Activated CD8-positive, alpha-beta T cell treated with anti-CD3 and anti-CD28 coated beads for 36 hours (primary cell): ENCODE results near the gene FRG2C. TPM values are rescaled to one million over a fixed set of nuclear protein-coding genes. Genes with fewer than 3 reads are reported as not detected.
A peak's percentile ranks its signal among the peaks of the same experiment; 100 is the strongest.
"Not testable (repeated sequence)": the region's sequence is repeated elsewhere in the genome, so short reads cannot be mapped to it uniquely, and the experiment has no call there.

Experiments used
- ATAC-seq: fragments of 200-7000 bp; cut with Tn5 transposase; one replicate; pipeline ENCODE4 v1.10.0; 2021; ENCODE audit warnings: mild to moderate bottlenecking, moderate library complexity
- CTCF ChIA-PET: fragments of 350-600 bp; sonication (Branson Sonifier 250); formaldehyde crosslinking; loops from one replicate; lab custom pipeline; 2021; ENCODE audit warnings: antibody characterized with exemption; lab: Charles Lee
- POLR2A ChIA-PET: fragments of 350-600 bp; sonication (Branson Sonifier 250); formaldehyde crosslinking; loops from one replicate; lab custom pipeline; 2021; ENCODE audit warnings: antibody characterized with exemption; lab: Charles Lee
- DNase-seq: peaks from one replicate; pipeline ENCODE4 v3.0.0-alpha.2; 2020
- H3K27ac Mint-ChIP-seq: one replicate; pipeline ENCODE4 v1.8.0; 2021; ENCODE audit warnings: mild to moderate bottlenecking, mixed read lengths
- H3K27me3 Mint-ChIP-seq: one replicate; pipeline ENCODE4 v1.8.0; 2021; ENCODE audit warnings: mixed read lengths
- H3K36me3 Mint-ChIP-seq: one replicate; pipeline ENCODE4 v1.8.0; 2021; ENCODE audit warnings: low read depth, mixed read lengths
- H3K4me1 Mint-ChIP-seq: one replicate; pipeline ENCODE4 v1.8.0; 2021; ENCODE audit warnings: low read depth, mixed read lengths
- H3K4me3 Mint-ChIP-seq: one replicate; pipeline ENCODE4 v1.8.0; 2021; ENCODE audit warnings: mild to moderate bottlenecking, moderate library complexity, mixed read lengths
- H3K9me3 Mint-ChIP-seq: one replicate; pipeline ENCODE4 v1.8.0; 2021; ENCODE audit warnings: mixed read lengths
- intact Hi-C: fragments of 100-400 bp; cut with micrococcal nuclease; formaldehyde crosslinking; loops from one replicate; pipeline ENCODE4 v1.10.0; 2022
- total RNA-seq, 2 experiments: library from RNA; stranded (reverse); gene quantifications; one replicate each; pipeline ENCODE4 v1.2.3, GENCODE V29; 2021
- TF ChIP-seq, protein P1 (sequence below): fragments of 200-600 bp; IDR thresholded peaks from one replicate; pipeline ENCODE4 v1.8.0; 2022; ENCODE audit warnings: antibody characterized with exemption, mild to moderate bottlenecking

The FRG2C gene
- total RNA-seq = not detected

DNA sequence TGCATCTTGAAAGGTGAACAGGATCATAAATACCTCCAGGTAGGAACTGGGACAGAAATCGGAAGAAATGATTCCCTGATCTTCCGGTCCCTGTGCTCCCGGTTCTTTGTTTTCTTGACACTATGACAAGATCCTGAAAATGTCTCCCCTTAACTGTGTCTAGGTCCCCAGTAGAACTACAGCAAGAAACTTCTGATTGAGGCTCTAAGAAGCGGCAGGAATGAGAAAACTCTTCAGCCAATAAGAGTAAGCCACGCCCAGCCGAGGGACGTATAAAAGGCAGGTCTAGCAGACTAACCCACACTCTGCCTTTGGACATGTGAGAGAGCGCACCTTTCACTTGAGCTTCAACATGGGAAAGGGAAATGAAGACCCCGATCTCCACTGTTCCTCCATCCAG is at the start of gene FRG2C:
TSS of gene FRG2C (plus strand) at position 301 of the 400 bp plus-strand sequence. CDS start at position 353, 52 bp downstream.
- ATAC-seq, H3K4me1 Mint-ChIP-seq, H3K36me3 Mint-ChIP-seq, H3K4me3 Mint-ChIP-seq, CTCF ChIA-PET, H3K27ac Mint-ChIP-seq, H3K9me3 Mint-ChIP-seq, DNase-seq, intact Hi-C loops, POLR2A ChIA-PET: not testable (repeated sequence)
- H3K27me3 Mint-ChIP-seq = peaks cover 28% of the 10 kb centered on the region

DNA sequence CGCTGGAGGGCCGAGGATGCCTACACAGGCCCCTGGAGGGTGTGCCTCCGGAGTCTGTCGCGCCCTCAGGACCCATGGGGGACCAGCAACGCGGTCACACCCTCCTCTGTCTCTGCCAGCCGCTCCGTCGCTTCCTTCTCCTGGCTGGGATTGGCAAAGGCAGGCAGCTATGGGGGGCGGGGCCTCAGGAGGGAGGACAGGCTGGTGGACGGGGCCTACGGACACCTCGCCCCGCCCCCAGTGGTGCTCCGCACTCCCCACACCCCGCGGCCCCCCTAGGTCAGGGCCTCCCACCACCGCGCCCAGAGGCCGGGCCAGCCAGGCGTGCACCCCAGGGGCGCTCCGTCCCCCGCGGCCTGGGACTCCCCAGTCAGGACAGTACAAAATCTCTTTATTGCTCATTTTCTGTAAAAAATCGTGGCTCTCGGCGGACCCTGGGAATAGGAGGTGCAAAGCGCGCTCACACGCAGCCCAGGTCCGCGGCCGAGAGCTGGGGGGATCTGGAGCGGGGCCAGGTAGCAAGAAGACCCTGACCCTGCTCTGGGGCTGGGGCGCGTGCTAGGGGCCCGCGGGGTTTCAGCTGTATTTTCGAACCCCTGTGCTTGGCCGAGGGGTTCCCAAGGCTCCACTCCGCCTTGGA is 45.3 kb upstream of the FRG2C start:
- H3K4me3 Mint-ChIP-seq, H3K4me1 Mint-ChIP-seq, ATAC-seq, DNase-seq, H3K36me3 Mint-ChIP-seq, CTCF ChIA-PET, intact Hi-C loops, POLR2A ChIA-PET, H3K27ac Mint-ChIP-seq, H3K9me3 Mint-ChIP-seq: not testable (repeated sequence)
- peaks cover 11% of the 10 kb centered on the region for H3K27me3 Mint-ChIP-seq

DNA sequence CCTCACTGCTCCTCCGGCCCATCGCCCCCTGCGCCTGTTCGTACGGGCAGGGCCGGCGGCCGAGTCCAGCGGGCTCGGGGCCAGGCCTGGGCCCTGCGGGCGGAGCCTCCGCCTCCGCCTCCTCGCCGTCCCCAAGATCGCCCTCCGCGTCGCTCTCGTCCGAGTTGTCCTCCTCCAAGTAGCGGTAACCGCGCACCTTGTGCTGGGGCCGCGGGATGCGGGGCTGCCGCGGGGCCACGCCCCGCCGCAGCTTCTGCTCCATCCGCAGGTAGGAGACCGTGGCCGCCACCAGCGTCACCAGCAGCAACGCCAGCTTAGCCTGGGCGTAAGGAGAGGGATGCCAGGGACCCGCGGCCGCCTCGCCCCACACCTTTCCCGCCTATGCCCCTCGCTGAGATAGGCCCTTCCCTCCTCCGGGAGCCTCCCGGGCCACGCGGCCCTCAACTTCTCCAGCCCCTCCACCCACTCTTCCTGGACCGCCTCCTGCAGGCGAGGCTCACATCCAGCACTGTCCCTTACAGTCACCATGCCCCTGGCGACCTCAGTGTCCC is 44.6 kb upstream of the FRG2C start:
- DNase-seq, H3K36me3 Mint-ChIP-seq, H3K4me1 Mint-ChIP-seq, H3K4me3 Mint-ChIP-seq, ATAC-seq, POLR2A ChIA-PET, intact Hi-C loops, H3K9me3 Mint-ChIP-seq, CTCF ChIA-PET, H3K27ac Mint-ChIP-seq: not testable (repeated sequence)
- H3K27me3 Mint-ChIP-seq = peaks cover 11% of the 10 kb centered on the region

DNA sequence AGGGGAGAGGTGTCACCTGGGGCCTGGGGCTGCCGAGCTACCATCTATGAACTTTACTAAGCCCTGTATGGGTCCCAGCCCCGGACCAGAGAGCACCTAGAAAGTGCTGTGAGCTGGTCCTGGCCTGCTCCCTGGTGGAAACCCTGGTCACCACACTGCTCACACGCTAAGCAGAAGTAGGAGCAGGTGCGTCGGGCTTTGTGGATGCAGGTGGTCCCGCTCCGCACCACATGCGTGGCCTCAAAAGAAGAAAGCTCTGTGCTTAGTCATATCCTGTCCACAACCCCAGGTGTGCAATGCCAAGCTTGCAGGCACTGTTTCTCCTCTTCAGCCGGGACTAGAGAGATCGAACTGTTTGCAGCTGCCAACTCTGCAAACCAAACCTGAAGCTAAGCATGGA is 42.4 kb upstream of the FRG2C start:
- CTCF ChIA-PET, H3K9me3 Mint-ChIP-seq, intact Hi-C loops, DNase-seq, H3K36me3 Mint-ChIP-seq, POLR2A ChIA-PET, ATAC-seq, H3K4me1 Mint-ChIP-seq, H3K27ac Mint-ChIP-seq, H3K4me3 Mint-ChIP-seq: not testable (repeated sequence)
- peaks cover 11% of the 10 kb centered on the region for H3K27me3 Mint-ChIP-seq

DNA sequence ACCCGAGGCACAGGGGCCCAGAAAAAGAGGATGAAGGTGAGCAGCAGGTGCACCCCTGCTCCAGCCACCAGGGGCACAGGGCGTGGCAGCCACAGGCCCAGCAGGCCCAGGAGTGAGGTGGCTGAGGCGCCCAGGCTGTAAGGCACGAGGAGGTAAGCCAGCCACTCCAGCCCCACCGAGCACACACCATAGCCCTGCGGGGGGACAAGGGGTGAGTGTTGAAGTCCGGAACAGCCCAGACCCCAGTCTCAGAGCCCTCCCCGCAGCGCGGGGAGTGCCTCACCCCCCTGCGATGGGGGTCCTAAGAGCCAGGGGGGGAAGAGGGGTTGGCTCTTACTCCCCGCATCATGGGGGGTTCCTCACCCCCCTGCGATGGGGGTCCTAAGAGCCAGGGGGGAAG is 40.5 kb upstream of the FRG2C start:
- H3K36me3 Mint-ChIP-seq = not testable (repeated sequence)

DNA sequence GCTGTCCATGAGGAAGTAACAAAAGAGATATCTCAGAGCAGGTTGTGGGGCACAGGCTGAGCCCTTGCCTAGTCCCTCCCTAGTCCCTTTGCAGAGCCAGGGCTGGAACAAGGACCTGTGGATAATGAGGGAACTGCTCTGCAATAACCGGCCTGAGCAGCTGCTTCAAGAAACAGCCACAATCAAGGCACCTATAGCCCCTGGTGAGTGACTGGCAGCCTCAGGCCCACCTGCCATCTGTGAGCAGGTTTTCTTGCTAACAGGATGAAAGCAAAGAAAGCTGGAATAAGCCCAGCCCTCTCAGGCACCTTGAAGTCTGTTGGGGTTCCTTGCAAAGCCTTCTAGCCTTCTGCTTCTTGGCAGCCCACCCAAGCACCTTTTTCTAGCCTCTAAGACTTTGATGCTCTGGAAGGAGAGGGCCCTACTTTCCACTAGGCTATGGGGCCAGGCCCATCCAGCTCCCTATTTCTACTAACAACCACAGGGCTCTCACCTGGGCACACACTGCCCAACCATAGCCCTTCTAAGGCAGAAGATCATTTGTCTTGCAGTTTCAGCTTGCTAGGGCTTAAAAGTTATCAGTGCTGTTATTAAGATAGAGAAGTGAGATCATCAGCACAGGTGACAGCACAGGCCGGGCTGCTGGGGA is 33.1 kb upstream of the FRG2C start:
- POLR2A ChIA-PET, H3K27me3 Mint-ChIP-seq, H3K4me3 Mint-ChIP-seq, intact Hi-C loops, H3K27ac Mint-ChIP-seq, DNase-seq, H3K9me3 Mint-ChIP-seq, CTCF ChIA-PET, H3K4me1 Mint-ChIP-seq, H3K36me3 Mint-ChIP-seq, ATAC-seq: not testable (repeated sequence)

More for the DNA sequence above, 40.5 kb upstream of the FRG2C start:
- H3K9me3 Mint-ChIP-seq, POLR2A ChIA-PET, intact Hi-C loops, ATAC-seq, H3K4me1 Mint-ChIP-seq, CTCF ChIA-PET, H3K4me3 Mint-ChIP-seq, H3K27ac Mint-ChIP-seq, H3K27me3 Mint-ChIP-seq, DNase-seq: not testable (repeated sequence)

DNA sequence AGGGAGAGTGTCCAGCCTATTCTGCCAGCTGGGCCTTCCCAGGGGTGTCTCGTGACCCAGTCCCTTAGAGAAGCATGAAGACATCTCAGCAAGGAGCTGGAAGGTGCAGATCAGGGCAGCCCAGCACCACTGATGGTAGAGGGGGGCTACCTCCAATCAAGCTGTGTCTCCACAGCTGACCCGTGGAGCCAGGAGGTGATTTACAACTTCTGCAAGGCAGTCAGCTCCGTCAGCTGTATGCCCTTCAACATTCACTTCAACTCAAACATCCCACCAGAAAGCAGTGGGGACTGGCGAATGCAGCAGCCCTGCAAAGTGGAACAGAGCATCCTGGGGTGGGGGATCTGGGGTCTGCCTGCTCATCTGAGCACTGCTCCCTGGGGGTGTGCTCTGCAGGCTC is 32.6 kb upstream of the FRG2C start:
- Mint-ChIP-seq H3K27me3 (no peaks in the 10 kb centered on the region), H3K4me1 (no peaks in the 10 kb centered on the region), H3K4me3 (no peak overlapping the region), H3K9me3 (no peaks in the 10 kb centered on the region), H3K27ac (no peak overlapping the region), H3K36me3 (no peaks in the 10 kb centered on the region)
- ATAC-seq (no peak), DNase-seq (no peak)
- ChIA-PET POLR2A (no interaction called here), CTCF (no interaction called here)
- TF ChIP-seq, protein P1, sequence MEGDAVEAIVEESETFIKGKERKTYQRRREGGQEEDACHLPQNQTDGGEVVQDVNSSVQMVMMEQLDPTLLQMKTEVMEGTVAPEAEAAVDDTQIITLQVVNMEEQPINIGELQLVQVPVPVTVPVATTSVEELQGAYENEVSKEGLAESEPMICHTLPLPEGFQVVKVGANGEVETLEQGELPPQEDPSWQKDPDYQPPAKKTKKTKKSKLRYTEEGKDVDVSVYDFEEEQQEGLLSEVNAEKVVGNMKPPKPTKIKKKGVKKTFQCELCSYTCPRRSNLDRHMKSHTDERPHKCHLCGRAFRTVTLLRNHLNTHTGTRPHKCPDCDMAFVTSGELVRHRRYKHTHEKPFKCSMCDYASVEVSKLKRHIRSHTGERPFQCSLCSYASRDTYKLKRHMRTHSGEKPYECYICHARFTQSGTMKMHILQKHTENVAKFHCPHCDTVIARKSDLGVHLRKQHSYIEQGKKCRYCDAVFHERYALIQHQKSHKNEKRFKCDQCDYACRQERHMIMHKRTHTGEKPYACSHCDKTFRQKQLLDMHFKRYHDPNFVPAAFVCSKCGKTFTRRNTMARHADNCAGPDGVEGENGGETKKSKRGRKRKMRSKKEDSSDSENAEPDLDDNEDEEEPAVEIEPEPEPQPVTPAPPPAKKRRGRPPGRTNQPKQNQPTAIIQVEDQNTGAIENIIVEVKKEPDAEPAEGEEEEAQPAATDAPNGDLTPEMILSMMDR = no peak
- intact Hi-C loops = no loop called here

DNA sequence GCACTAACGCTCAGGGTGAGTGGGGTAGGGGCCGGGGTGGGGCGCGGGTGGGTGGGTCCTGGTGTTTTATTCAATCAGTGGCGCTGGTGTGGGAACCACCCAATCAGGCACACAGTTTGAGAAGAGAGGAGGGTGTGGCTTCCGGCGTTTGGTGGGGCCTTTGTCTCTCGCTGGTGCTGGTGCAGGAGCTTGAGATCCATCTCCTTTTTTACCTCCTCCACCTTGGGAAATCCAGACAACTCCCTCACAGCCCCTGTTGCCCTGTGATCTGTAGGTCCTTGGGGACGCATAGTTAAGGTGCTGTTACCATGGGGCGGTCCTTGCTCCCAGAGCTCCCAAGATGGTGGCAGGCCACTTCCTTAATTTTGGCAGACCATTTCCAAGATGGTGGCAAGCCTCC is 25.2 kb upstream of the FRG2C start:
- POLR2A ChIA-PET, H3K9me3 Mint-ChIP-seq, ATAC-seq, intact Hi-C loops, H3K36me3 Mint-ChIP-seq, H3K27ac Mint-ChIP-seq, DNase-seq, H3K4me3 Mint-ChIP-seq, H3K4me1 Mint-ChIP-seq, H3K27me3 Mint-ChIP-seq, CTCF ChIA-PET: not testable (repeated sequence)

DNA sequence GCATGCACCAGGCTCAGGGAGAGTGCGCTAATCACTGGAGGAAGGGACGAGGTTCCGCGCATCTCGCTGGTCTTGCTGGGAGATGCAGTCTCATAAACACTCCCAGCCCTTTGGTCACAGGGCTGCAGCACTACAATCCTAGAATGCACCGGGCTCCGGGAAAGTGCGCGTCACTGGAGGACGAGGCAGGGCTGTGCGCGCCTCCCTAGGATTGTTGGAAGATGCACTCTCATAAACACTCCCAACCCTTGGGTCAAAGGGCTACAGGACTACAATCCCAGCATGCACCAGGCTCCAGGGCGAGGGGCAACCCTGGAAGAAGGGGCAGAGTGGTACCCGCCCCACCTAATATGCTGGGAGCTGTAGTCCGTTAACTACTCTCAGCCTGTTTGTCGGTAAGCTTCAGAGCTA is 23.0 kb upstream of the FRG2C start:
- intact Hi-C loops, H3K9me3 Mint-ChIP-seq, ATAC-seq, H3K27me3 Mint-ChIP-seq, POLR2A ChIA-PET, H3K36me3 Mint-ChIP-seq, H3K4me1 Mint-ChIP-seq, CTCF ChIA-PET, H3K27ac Mint-ChIP-seq: not testable (repeated sequence)
- DNase-seq = peak; percentile 60
- peak overlapping the region; percentile 73 for H3K4me3 Mint-ChIP-seq
